ENCODE data around the gene ADARB2.

The ADARB2 gene

DNA sequence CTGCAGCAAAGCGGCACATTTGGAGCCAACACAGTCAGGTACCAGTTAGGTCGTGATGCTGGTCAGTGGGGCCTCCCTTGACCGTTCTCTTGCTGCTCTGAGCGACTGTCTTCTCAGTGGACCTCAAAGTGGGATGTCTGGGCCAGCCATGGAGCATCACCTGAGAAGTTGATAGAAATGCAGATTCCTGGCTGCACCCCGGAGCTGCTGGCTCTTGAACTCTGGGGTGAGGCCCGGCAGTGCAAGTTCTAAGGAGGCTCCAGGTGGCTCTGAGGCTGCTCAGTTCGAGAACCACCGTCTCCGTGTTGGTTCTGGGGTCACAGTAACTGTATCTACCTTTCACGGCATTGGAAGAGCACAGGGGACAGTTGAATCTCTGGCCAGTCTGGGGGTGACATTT lies 533.6 kb downstream of the ADARB2 start:
- CTCF ChIA-PET, result no interaction called here
- POLR2A ChIA-PET, result no interaction called here
- DNase-seq (ENCODE audit: extremely low spot score), result no peak
- TF ChIP-seq, protein P1, sequence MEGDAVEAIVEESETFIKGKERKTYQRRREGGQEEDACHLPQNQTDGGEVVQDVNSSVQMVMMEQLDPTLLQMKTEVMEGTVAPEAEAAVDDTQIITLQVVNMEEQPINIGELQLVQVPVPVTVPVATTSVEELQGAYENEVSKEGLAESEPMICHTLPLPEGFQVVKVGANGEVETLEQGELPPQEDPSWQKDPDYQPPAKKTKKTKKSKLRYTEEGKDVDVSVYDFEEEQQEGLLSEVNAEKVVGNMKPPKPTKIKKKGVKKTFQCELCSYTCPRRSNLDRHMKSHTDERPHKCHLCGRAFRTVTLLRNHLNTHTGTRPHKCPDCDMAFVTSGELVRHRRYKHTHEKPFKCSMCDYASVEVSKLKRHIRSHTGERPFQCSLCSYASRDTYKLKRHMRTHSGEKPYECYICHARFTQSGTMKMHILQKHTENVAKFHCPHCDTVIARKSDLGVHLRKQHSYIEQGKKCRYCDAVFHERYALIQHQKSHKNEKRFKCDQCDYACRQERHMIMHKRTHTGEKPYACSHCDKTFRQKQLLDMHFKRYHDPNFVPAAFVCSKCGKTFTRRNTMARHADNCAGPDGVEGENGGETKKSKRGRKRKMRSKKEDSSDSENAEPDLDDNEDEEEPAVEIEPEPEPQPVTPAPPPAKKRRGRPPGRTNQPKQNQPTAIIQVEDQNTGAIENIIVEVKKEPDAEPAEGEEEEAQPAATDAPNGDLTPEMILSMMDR (IDR thresholded peaks at IDR 0.05; ENCODE audit: control extremely low read depth, extremely low read depth, low read depth, missing control alignments), result no peak

DNA sequence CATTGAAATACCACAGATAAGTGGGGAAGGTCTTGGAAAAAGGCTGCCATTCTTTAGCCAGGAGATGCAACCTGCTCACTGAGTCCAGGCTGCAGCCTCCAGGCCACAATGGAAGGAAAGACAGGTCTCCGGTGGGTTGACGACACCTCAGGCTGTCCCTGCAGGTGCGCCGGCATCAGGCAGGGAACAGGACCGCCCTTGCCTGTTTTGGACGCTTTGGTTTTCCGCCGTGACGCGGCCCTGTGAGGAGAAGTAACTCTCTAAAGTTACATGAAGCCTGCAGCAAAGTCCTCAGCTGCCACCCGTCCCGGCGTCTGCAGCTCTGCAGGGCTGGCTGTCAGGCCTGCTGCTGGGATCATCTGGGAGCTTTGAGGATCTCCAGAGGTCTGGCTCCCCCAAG lies 534.1 kb downstream of the ADARB2 start:
- DNase-seq (ENCODE audit: extremely low spot score), result no peak
- TF ChIP-seq, protein P1 (IDR thresholded peaks at IDR 0.05; ENCODE audit: control extremely low read depth, extremely low read depth, low read depth, missing control alignments), result no peak
- CTCF ChIA-PET, result no interaction called here
- POLR2A ChIA-PET, result no interaction called here

DNA sequence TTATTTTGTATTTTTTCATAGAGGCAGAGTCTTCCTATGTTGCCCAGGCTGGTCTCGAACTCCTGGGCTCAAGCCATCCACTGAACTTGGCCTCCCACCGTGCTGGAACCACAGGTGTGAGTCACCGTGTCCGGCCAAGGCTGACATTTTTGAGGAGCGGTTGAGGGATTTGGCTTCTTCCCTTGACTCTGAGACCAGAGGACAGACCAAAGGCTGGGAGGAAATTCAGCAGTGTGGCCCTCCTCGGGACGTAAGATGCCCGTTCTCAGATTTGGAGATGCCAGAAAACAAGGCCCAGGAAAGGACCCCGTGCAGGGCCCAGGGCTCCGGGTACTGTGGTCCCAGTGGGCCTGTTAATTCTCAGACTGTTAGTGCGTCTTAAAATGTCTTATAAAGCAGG lies 535.0 kb downstream of the ADARB2 start:
- ChIA-PET CTCF (no interaction called here), POLR2A (no interaction called here)
- DNase-seq (ENCODE audit: extremely low spot score), result no peak

DNA sequence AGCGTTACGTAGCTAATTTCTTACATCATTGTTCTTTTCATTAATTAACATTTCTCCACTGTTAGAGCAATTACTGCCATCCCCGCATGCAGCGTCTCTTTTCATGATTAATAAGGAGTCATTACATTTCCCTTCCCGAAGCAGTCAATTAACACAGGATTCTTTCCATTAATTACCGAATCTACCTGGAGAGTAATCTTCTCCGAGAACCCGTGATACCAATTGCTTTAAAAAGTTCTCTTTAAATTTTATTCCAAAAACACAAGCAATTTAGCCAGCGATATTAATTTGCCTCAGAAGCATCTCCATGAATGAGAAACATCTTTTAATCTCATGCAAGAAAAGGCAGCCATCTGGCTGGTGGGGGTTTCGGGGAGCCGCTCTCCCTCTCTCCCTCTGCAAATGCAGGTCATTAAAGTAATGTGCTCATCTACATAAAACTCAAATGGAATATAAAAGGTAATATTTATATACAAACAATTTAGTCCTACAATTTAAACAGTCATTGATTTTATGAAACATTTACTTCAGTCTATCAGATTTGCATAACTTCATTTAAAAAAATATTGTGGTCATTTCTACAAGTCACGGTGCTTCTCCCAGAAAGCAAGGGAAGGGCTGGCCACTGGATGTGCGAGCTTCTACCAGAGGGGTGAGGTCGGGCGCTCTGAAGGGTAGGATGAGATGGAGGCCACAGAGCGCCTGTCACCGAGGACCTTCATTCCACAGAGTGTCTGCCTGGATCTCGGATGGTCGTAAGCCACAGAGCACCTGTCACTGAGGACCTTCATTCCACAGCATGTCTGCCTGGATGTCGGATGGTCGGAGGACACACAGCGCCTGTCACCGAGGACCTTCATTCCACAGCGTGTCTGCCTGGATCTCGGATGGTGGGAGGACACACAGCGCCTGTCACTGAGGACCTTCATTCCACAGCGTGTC lies 536.2 kb downstream of the ADARB2 start:
- CTCF ChIA-PET, result no interaction called here
- POLR2A ChIA-PET, result no interaction called here
- TF ChIP-seq, protein P1 (IDR thresholded peaks at IDR 0.05; ENCODE audit: control extremely low read depth, extremely low read depth, low read depth, missing control alignments), result no peak
- no peak for DNase-seq (ENCODE audit: extremely low spot score)

More for the DNA sequence above, 535.0 kb downstream of the ADARB2 start:
- TF ChIP-seq, protein P1 (IDR thresholded peaks at IDR 0.05; ENCODE audit: control extremely low read depth, extremely low read depth, low read depth, missing control alignments), result no peak

- DNase-seq (ENCODE audit: extremely low spot score), result no peak
- CTCF ChIA-PET, result no interaction called here
- TF ChIP-seq, protein P1 (IDR thresholded peaks at IDR 0.05; ENCODE audit: control extremely low read depth, extremely low read depth, low read depth, missing control alignments), result no peak
- POLR2A ChIA-PET, result no interaction called here
These were observed 537.2 kb downstream of the ADARB2 start for GRCh38 chr10:1199897-1200721.

- ChIA-PET CTCF (no interaction called here), POLR2A (no interaction called here)
- TF ChIP-seq, protein P1 (IDR thresholded peaks at IDR 0.05; ENCODE audit: control extremely low read depth, extremely low read depth, low read depth, missing control alignments), result no peak
- no peak for DNase-seq (ENCODE audit: extremely low spot score)
These were observed 538.0 kb downstream of the ADARB2 start for GRCh38 chr10:1199345-1199673.

Data from GM10248 (cell line).